ENCODE measurements around the gene HOXA9.

HOXA9 gene

DNA sequence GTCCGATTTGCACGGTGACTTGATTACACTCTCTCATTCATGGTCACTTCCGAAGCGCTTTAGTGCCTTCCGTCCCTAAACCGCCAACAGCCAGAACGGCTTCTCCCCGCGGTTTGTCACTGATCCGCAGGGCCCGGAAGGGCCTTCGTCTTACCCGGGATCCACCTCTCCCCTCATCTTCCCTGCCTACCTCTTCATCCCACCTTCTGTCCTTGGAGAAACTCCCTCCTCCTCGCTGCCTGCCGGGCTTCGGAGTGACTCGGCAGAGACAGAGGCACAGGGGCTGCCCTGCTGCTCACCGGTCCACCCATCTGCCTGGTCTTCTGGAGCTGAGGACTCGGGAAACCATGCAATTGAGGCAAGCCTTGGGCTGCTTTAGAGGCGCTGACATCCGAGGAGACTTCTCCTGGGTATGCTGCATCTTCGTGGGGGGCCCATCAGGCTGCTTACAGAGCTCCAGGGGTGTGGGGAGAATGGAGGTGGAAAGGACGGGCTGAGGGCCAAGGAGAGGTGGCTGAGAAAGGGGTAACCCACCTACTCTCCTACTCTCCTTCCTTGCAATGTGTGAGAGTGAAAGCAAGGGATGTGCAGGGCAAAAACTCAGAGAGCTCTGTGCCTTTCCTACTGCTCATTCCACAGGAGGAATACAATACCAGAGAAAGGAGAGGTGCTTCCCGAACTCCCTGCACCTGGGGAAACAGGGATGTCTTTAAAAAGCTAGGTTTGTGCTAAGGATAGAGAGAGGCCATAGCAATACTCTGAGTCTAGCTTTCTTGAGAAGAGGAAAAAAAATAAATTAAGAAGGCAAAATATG is 20.7 kb upstream of the HOXA9 start:
- FAIRE-seq: no peak
- no peak for DNase-seq (ENCODE audit: insufficient read length)

DNA sequence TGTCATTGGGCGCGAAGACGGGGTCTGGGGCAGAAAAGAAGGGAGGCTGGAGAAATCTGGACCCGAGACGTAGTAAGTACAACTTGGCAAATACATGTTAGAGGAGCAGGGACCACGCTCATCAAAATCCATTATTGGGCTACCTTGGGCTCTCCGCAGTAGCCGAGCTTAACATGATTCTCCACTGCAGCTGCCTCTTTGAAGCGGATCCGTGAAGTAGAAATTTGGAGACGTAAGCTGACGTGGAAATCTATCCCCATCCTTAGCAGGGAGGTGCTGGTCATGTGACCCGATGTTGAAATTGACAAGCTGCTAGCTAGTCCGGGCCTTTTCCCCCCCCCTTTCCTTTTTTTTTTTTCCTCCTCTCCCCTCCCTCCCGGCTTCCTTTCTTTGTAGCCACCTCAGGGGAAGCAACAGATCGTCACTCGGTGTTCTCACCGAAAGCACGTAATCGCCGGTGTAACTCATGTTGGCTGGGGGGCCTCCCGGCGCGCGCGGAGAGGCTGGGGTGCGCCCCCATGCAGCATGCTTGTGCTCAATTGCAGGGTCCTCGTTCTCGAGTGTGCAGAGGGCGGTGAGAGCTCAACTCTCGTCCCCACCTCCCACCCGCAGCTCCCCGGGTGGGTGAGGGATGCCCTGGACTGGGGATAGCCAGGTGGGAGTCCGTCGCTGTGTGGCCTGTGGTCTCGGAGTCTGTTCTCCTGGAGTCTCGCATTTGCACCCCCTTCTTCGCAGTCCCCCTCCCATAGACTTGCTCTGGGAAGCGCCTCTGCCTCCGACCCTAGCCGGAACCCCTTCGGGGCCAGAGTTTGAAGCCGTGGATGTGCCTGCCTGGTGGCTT is 19.9 kb upstream of the HOXA9 start, which contains the start of gene HOXA11:
TSS of gene HOXA11 (minus strand) at position 220 of the 841 bp plus-strand sequence. CDS start at position 132, 88 bp downstream.
- no peak for TF ChIP-seq TAF1 (IDR thresholded peaks at IDR 0.05; ENCODE audit: borderline replicate concordance, low read depth, low read length)
- TF ChIP-seq POLR2A (IDR thresholded peaks at IDR 0.05; ENCODE audit: low read depth, low read length): no peak
- no peak for TF ChIP-seq POLR2AphosphoS5 (IDR thresholded peaks at IDR 0.05; ENCODE audit: low read depth, low read length)
- DNase-seq (ENCODE audit: insufficient read length) (no peak), FAIRE-seq (no peak)

More for the DNA sequence above, 20.7 kb upstream of the HOXA9 start:
- TF ChIP-seq POLR2A (IDR thresholded peaks at IDR 0.05; ENCODE audit: low read depth, low read length): no peak

DNA sequence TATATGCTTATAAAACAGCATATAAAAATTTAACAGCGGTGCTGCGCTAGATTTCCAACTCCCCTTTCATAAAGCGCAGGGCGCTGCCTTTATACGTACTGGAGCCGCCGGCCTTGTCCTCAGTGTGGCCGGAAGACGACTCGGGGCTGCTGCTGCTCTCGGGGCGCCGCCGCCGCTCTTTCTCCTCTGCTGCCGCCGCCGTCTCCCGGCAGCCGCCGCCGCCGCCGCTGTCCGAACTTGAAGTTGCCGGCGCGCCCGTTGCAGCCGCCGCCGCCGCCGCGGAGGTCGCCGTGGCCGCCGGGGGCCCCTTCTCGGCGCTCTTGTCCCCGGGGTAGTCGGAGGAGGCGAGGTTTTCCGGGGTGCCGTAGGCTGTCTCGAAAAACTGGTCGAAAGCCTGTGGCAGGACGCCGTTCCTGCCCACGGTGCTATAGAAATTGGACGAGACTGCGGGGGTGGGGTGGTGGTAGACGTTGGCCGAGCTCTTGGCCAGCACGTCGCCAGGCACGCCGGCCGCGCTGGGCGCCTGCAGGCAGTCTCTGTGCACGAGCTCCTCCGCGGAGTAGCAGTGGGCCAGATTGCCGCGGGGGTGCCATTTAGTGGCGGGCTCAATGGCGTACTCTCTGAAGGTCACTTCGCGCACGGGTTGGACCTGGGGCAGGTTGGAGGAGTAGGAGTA is 19.1 kb upstream of the HOXA9 start:
- FAIRE-seq (no peak), DNase-seq (ENCODE audit: insufficient read length) (no peak)
- TF ChIP-seq TAF1 (IDR thresholded peaks at IDR 0.05; ENCODE audit: borderline replicate concordance, low read depth, low read length) (no peak), POLR2AphosphoS5 (IDR thresholded peaks at IDR 0.05; ENCODE audit: low read depth, low read length) (no peak), POLR2A (IDR thresholded peaks at IDR 0.05; ENCODE audit: low read depth, low read length) (no peak)

DNA sequence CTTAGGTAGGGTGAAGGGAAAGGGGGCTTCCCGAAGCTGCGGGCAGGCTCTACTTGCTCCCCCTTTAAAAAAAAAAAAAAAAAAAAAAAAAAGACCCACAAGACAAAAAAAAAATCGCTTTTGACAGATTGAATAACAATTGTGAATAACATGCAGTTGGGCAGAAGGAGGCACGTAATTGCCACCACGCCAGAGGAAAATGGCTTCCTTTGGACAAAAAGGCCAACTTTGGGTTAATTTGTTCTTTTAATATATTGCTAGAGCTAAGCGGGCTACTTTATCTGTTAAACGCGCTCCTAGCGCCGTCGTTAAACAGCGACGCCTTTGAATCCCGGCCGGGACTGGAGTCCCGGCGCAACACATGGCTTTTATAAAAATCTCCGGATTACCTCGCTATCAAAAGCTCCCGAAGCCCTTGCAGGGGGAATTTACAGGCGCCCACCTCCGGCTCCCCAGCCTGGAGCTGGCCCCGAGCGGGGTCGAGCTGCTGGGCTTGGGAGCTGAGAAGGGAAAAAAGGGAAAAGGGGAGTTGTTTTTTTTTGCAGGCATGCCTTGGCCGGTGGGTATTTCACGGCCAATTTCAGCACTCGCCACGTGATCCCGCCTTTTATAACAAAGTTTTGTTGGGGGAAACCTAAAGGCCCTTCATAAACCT is 18.5 kb upstream of the HOXA9 start:
- TF ChIP-seq POLR2AphosphoS5 (IDR thresholded peaks at IDR 0.05; ENCODE audit: low read depth, low read length) (no peak), TAF1 (IDR thresholded peaks at IDR 0.05; ENCODE audit: borderline replicate concordance, low read depth, low read length) (no peak), POLR2A (IDR thresholded peaks at IDR 0.05; ENCODE audit: low read depth, low read length) (no peak)
- DNase-seq (ENCODE audit: insufficient read length) (no peak), FAIRE-seq (no peak)

DNA sequence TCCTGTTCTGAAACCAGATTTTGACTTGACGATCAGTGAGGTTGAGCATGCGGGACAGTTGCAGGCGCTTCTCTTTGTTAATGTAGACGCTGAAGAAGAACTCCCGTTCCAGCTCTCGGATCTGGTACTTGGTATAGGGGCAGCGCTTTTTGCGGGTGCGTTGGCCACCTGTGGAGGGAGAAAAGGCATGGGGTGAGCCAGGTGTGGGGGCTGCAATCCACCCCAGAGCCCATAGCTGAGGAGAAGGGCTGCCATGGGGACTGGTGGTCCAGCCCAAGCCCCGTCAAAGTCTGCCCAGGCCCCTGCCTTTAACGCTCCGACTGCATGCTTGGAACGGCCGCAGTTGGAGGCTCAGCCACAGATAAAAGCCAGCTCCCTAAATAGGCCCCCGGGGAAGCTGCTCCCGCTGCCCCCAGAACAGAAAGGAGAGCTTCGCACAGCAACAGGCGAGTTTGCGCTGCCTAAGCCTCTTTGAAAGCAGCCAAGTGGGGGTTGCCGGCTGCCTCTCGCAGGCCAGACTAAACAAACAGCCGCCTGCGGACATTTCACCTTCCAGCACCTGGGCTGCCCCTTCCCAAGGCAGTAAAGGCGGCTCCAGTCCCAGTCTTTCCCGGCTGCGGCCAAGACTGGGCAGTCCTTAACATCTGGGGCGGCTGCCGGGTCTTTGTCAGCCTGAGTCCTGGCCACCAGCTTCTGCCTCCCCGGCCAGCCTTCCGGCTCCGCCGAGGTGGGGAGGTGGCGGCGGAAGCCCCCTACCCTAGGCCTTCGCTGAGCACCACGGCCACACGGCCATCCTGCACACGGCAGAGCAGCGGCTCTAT is 17.7 kb upstream of the HOXA9 start:
- FAIRE-seq (no peak), DNase-seq (ENCODE audit: insufficient read length) (no peak)

DNA sequence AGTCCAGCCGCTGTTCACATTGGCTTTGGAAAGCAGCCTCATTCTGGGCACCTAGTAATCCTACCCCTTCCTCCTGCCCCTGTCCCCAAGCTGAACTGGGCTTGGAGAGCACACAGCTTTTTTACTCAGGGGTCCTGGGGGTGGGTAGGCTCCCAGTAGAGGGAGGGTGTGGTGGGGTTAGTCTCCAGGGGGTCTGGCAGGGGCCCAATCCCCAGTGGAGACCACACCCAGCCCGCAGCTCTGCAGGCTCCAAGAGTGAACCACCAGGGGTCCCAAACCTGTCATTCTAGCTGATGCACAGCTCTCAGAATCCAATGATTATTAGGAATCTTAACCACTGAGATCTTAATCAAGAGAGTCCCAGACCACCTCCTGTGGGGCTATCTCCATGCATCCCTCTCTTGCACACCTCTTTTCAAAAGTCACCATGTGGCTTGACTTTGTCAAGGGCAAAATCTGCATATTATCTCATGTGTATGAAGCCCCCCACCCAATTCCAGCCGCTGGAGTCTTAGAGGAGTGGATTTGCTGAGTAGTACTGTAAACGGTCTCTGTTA is 17.0 kb upstream of the HOXA9 start:
- DNase-seq (ENCODE audit: insufficient read length) (no peak), FAIRE-seq (no peak)
- no peak for TF ChIP-seq POLR2AphosphoS5 (IDR thresholded peaks at IDR 0.05; ENCODE audit: low read depth, low read length)
- TF ChIP-seq POLR2A (IDR thresholded peaks at IDR 0.05; ENCODE audit: low read depth, low read length): no peak
- TF ChIP-seq TAF1 (IDR thresholded peaks at IDR 0.05; ENCODE audit: borderline replicate concordance, low read depth, low read length): no peak

More for the DNA sequence above, 17.7 kb upstream of the HOXA9 start:
- TF ChIP-seq POLR2A (IDR thresholded peaks at IDR 0.05; ENCODE audit: low read depth, low read length) (no peak), POLR2AphosphoS5 (IDR thresholded peaks at IDR 0.05; ENCODE audit: low read depth, low read length) (no peak)

DNA sequence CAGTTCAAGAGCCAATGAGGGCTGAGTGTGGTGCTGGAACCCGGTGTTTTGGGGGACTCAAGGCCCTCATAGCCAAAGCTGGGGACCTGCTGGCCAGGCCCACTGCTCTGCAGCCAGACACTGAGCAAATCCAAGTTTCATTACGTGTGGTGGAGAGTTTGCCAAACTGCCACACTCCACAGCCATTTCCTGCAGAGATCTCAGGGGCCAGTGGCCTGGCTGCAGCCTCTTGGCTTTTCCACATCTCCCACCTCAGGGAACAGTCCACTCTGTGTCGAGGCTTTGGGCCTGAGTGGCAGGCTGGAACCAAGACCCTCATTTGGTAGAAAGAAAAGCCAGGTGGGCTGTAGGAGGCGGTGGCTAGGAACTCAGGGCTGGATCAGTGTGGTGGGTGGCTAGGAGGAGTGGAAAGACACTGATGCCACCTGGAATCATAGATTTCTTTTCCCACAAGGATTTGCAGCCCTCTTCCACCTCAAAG is 16.5 kb upstream of the HOXA9 start:
- FAIRE-seq (no peak), DNase-seq (ENCODE audit: insufficient read length) (no peak)
- TF ChIP-seq TAF1 (IDR thresholded peaks at IDR 0.05; ENCODE audit: borderline replicate concordance, low read depth, low read length) (no peak), POLR2A (IDR thresholded peaks at IDR 0.05; ENCODE audit: low read depth, low read length) (no peak), POLR2AphosphoS5 (IDR thresholded peaks at IDR 0.05; ENCODE audit: low read depth, low read length) (no peak)

DNA sequence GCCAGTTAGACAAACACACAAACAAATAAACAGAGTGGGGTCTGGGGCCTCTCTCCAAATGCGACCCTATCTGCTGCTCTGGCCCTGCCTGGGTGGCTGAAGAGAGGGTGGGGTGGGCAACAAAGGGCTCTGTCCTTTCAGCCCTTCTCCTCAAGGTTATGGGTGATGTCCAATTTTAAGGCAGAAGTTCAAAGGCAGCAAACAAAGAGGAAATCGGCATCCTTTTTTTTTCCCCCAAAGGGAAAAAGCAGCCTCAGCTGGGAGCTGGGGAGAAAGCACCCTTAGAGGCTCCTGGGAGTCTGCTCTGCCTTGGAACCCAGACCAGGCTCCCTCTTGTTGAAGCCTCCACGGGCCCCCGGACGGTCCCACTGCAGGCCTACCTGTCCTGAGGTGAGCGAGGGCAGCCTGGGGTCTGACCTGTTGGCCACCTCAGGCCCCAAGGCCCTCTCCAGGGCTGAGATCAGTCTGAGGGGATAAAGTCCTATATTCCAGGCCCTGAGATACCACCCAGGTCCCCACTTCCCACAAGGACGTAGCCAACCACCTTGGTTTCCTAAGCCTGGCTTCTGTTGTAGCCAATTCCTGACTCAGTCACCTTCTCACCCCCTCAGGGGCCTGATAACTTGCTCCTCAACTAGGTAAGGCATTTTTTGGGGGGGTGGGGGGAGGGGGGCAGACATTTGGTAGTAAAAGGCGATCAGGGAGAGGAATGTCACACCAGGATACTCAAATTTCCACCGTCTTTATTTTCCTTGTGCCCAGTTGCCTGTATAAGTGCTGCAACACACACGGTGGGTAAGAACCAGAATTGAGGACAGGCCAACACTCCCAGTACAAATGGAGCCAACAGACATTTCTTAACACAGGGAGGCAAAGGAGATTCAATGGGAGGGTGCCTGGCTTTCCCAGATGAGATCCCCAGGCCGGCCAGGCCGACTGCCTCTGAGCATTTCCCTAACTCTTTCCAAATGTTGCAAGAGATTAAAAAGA is 15.4 kb upstream of the HOXA9 start:
- TF ChIP-seq POLR2AphosphoS5 (IDR thresholded peaks at IDR 0.05; ENCODE audit: low read depth, low read length) (no peak), POLR2A (IDR thresholded peaks at IDR 0.05; ENCODE audit: low read depth, low read length) (no peak), TAF1 (IDR thresholded peaks at IDR 0.05; ENCODE audit: borderline replicate concordance, low read depth, low read length) (no peak)
- no peak for FAIRE-seq
- DNase-seq (ENCODE audit: insufficient read length): no peak
